NCI-H2196 (cell line): Measurements from ENCODE around the gene MRPS34.
"Not testable (repeated sequence)": the region's sequence is repeated elsewhere in the genome, so short reads cannot be mapped to it uniquely, and the experiment has no call there.

Experiments used
- DNase-seq: peaks from one replicate; lab custom pipeline; 2025; ENCODE audit not compliant: unreplicated experiment; lab: John Stamatoyannopoulos, UW

The MRPS34 gene

GRCh38 chr16:1772908-1773702 lies at the start of gene MRPS34:
TSS of gene MRPS34 (minus strand) at chr16:1773134. CDS start at chr16:1773119, 15 bp downstream.
- DNase-seq: peak; percentile 87

- no peak for DNase-seq
These were observed 49.1 kb upstream of the MRPS34 start for GRCh38 chr16:1821861-1822611.

GRCh38 chr16:1820946-1821290 lies 48.0 kb upstream of the MRPS34 start:
- DNase-seq: no peak

- DNase-seq: no peak
These were observed 47.4 kb upstream of the MRPS34 start for GRCh38 chr16:1820096-1820945.

GRCh38 chr16:1819611-1820010 lies 46.7 kb upstream of the MRPS34 start:
- no peak for DNase-seq

GRCh38 chr16:1818873-1819525 lies 46.1 kb upstream of the MRPS34 start:
- no peak for DNase-seq

- no peak for DNase-seq
These were observed 45.4 kb upstream of the MRPS34 start for GRCh38 chr16:1818204-1818872.

GRCh38 chr16:1817716-1818115 lies 44.8 kb upstream of the MRPS34 start:
- DNase-seq: no peak

- DNase-seq: no peak
These were observed 44.3 kb upstream of the MRPS34 start for GRCh38 chr16:1817276-1817589.

- no peak for DNase-seq
These were observed 43.7 kb upstream of the MRPS34 start for GRCh38 chr16:1816396-1817275.

- DNase-seq: no peak
These were observed 42.5 kb upstream of the MRPS34 start for GRCh38 chr16:1815461-1815860.

- DNase-seq: peak; percentile 62
These were observed 39.8 kb upstream of the MRPS34 start for GRCh38 chr16:1812732-1813163.

GRCh38 chr16:1810536-1810935 lies 37.6 kb upstream of the MRPS34 start:
- DNase-seq: no peak

- DNase-seq: no peak
These were observed 37.2 kb upstream of the MRPS34 start for GRCh38 chr16:1810106-1810505.

- no peak for DNase-seq
These were observed 36.4 kb upstream of the MRPS34 start for GRCh38 chr16:1809281-1809801.

GRCh38 chr16:1808691-1809090 lies 35.8 kb upstream of the MRPS34 start:
- no peak for DNase-seq

- no peak for DNase-seq
These were observed 34.7 kb upstream of the MRPS34 start for GRCh38 chr16:1807626-1808025.

GRCh38 chr16:1800701-1801100 lies 27.8 kb upstream of the MRPS34 start:
- DNase-seq: no peak

- not testable (repeated sequence) for DNase-seq
These were observed 26.3 kb upstream of the MRPS34 start for GRCh38 chr16:1799263-1799662.
